Gastrocnemius medialis (tissue), 4 donors: Measurements from ENCODE around the gene SRGAP1. TPM values are rescaled to one million over a fixed set of nuclear protein-coding genes. Genes with fewer than 3 reads are reported as not detected.
A peak's percentile ranks its signal among the peaks of the same experiment; 100 is the strongest.

Experiments
- ATAC-seq, 2 donors: fragments of 150-250 bp; one replicate each; pipeline ENCODE4 v1.9.1; 2016
- DNase-seq, 2 donors: peaks; one replicate each; pipeline ENCODE4 v3.0.0-alpha.2; 2019
- H3K27ac ChIP-seq, 4 donors: fragments of 200-600 bp; sonication (generic); 1 replicate in 1 of 4; 2 replicates in 3 of 4; pipeline ENCODE4 v1.5.1; 2016 to 2018; ENCODE audit warnings: mild to moderate bottlenecking in 2 of 4, moderate library complexity in 1 of 4
- H3K27me3 ChIP-seq, 3 donors: fragments of 200-600 bp; sonication (generic) in 2 of 3; 1 replicate in 1 of 3; 2 replicates in 2 of 3; pipeline versions ENCODE4 v1.5.1 to v1.6.0; 2016 to 2019; ENCODE audit warnings: mild to moderate bottlenecking in 1 of 3, moderate library complexity in 1 of 3
- H3K36me3 ChIP-seq, 2 donors: fragments of 200-600 bp; sonication (generic) in 1 of 2; one replicate each; pipeline ENCODE4 v1.5.1; 2017 to 2018
- H3K4me1 ChIP-seq, 2 donors: fragments of 200-600 bp; sonication (generic) in 1 of 2; one replicate each; pipeline ENCODE4 v1.5.1; 2016 to 2017; ENCODE audit warnings: mild to moderate bottlenecking in 2 of 2
- H3K4me3 ChIP-seq, 4 donors: fragments of 200-600 bp; sonication (generic) in 3 of 4; 1 replicate in 1 of 4; 2 replicates in 3 of 4; pipeline ENCODE4 v1.5.1; 2016 to 2019; ENCODE audit warnings: mild to moderate bottlenecking in 2 of 4
- H3K9me3 ChIP-seq, 3 donors: fragments of 200-600 bp; sonication (generic) in 2 of 3; 1 replicate in 1 of 3; 2 replicates in 2 of 3; pipeline ENCODE4 v1.5.1; 2016 to 2019
- CTCF ChIP-seq, 5 experiments: fragments of 450-650 bp in 3 of 5; fragments of 200-600 bp in 2 of 5; sonication (generic) in 2 of 5; IDR thresholded peaks in 4 of 5; conservative IDR thresholded peaks in 1 of 5; 1 replicate in 4 of 5; 2 replicates in 1 of 5; pipeline ENCODE4 v1.5.1; 2016 to 2019; ENCODE audit warnings: antibody characterized with exemption in 5 of 5, mild to moderate bottlenecking in 3 of 5, moderate library complexity in 3 of 5
- POLR2A ChIP-seq, 2 donors: fragments of 450-650 bp; IDR thresholded peaks; one replicate each; pipeline ENCODE4 v1.6.1; 2017; ENCODE audit warnings: antibody characterized with exemption in 2 of 2, mild to moderate bottlenecking in 2 of 2, moderate library complexity in 2 of 2
- in situ Hi-C, 4 donors: fragments of 200-750 bp; cut with MboI; loops; one replicate each; pipeline versions ENCODE4 v1.15.0 to v1.8.0; 2017; ENCODE audit warnings: low sequenced_read_pairs in 4 of 4
- intact Hi-C: fragments of 100-400 bp; cut with DNase I; formaldehyde crosslinking; loops from one replicate; pipeline ENCODE4 v1.15.1; 2023; ENCODE audit warnings: low total_unique reads
- total RNA-seq, 4 donors: library from RNA; depleted of rRNA; stranded (reverse); fragments of >200 nt; gene quantifications; one replicate each; pipeline versions ENCODE4 v1.1.0 to v1.2.3, GENCODE V29; 2016

The SRGAP1 gene
- total RNA-seq, 4 donors from 2014 or later: 0.36 to 0.85 (median 0.66) TPM

DNA sequence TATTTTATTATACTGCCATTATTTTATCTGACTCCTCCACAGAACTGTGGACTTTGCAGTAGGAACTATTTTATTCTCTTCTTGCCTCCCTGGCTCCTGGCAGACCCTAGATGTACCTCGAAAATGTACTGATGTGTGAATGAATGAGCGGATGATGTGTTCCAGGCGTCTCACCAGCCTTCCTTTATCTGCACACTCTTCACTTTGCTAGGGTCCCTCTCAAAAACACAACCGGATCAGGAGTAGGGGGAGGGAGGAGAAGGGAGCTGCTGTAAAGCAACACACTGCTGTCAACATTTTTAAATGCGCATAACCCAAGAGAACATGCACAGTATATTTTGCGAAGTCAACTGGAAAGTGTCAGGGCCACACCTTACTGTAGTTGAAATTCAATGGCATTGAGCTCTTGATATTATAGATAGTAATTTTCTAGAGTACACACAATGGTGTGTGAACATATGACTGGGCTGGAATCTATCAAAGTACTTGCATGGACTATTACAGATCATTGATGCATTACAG, 36.3 kb downstream of the SRGAP1 start:
- no peak for ATAC-seq
- H3K9me3 ChIP-seq: no peaks in the 10 kb centered on the region

DNA sequence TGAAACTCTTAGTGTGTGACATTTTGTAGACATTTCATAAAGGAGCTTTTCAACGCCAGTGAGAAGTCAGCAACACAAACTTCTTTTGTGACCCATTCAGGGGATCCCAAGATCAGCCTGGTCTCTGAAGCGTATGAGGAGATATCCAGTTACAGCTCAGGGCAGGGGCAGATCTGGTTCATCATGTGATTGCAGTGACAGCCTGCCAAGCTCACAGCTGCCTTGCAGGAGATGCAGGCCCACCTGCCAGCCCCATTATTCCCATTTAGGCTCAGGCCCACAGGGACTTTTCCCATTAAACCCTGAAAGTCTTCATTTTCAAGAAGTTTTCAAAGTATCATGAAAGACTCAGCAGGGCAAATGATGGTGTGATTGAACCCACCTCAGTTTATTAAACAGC, 38.3 kb downstream of the SRGAP1 start:
- no peak overlapping the region for H3K4me3 ChIP-seq
- ATAC-seq (peak; percentile 71 to 83), DNase-seq (peak; percentile 29 to 37)
- H3K27ac ChIP-seq: peak overlapping the region in 3 of 4 donors; percentile 11 to 53 (median 45)
- in situ Hi-C loops (no loop called here), intact Hi-C loops (no loop called here)
- H3K4me1 ChIP-seq: peaks cover 0 to 4% of the 10 kb centered on the region in 2 donors
- H3K27me3 ChIP-seq: no peaks in the 10 kb centered on the region
- H3K9me3 ChIP-seq: no peaks in the 10 kb centered on the region
- no peaks in the 10 kb centered on the region for H3K36me3 ChIP-seq
- TF ChIP-seq CTCF (IDR thresholded peaks at IDR 0.05 in 4 of 5, conservative IDR thresholded peaks at IDR 0.05 in 1 of 5): no peak
- no peak for TF ChIP-seq POLR2A (IDR thresholded peaks at IDR 0.05)

More for the DNA sequence above, 36.3 kb downstream of the SRGAP1 start:
- Histone ChIP-seq H3K36me3 (no peaks in the 10 kb centered on the region), H3K4me3 (no peak overlapping the region), H3K27ac (no peak overlapping the region), H3K27me3 (no peaks in the 10 kb centered on the region), H3K4me1 (peaks cover 0 to 4% of the 10 kb centered on the region in 2 donors)
- TF ChIP-seq CTCF (IDR thresholded peaks at IDR 0.05 in 4 of 5, conservative IDR thresholded peaks at IDR 0.05 in 1 of 5): no peak
- TF ChIP-seq POLR2A (IDR thresholded peaks at IDR 0.05): no peak
- intact Hi-C loops: no loop called here
- DNase-seq: no peak
- in situ Hi-C loops: no loop called here

GRCh38 chr12:63885401-63885800, 40.9 kb downstream of the SRGAP1 start:
- TF ChIP-seq POLR2A (IDR thresholded peaks at IDR 0.05) (no peak), CTCF (IDR thresholded peaks at IDR 0.05 in 4 of 5, conservative IDR thresholded peaks at IDR 0.05 in 1 of 5) (no peak)
- DNase-seq: no peak
- in situ Hi-C loops: no loop called here

DNA sequence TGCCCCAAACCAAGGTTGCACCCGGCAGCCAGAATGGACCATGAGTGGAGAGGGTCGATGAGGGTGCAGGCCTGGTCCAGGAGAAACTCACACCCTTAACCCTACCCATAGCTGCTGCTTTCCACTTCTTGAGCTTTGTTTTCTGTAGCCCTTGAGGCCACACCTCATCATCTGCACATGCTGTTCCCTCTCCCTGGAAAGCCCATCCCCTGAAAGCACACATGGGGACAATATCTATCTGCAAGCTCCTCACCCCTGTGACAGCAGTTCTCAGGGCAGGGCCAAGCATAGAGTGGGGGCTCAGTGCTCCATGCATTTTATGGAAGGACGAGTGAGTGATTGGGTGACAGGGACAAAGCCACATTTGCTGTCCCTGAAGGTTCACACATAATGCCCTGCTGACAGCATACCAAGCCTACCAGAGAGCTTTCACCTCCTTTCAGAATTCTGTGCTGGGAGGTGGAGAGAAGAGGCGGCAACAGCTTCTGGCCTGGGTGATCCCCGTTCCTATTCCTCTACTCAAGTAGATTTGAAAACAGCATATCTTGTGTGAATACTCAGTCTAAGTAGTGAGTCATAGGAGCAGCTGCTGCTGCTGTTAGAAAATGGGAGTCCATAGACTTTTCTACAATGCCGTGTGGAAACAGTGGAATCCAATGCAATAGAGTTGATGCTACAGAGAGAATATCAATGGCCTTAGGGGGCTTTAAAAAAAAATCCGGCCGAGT, 44.6 kb downstream of the SRGAP1 start:
- no peak overlapping the region for H3K27ac ChIP-seq
- no peaks in the 10 kb centered on the region for H3K9me3 ChIP-seq
- DNase-seq: no peak
- H3K27me3 ChIP-seq: no peaks in the 10 kb centered on the region
- ATAC-seq: no peak
- intact Hi-C loops (no loop called here), in situ Hi-C loops (no loop called here)
- no peak for TF ChIP-seq POLR2A (IDR thresholded peaks at IDR 0.05)
- TF ChIP-seq CTCF (IDR thresholded peaks at IDR 0.05 in 4 of 5, conservative IDR thresholded peaks at IDR 0.05 in 1 of 5): no peak
- H3K4me3 ChIP-seq: no peak overlapping the region
- no peaks in the 10 kb centered on the region for H3K36me3 ChIP-seq
- no peaks in the 10 kb centered on the region for H3K4me1 ChIP-seq

More at GRCh38 chr12:63885401-63885800, 40.9 kb downstream of the SRGAP1 start:
- intact Hi-C loops: no loop called here
- Histone ChIP-seq H3K9me3 (no peaks in the 10 kb centered on the region), H3K27me3 (no peaks in the 10 kb centered on the region), H3K36me3 (no peaks in the 10 kb centered on the region), H3K4me3 (no peak overlapping the region), H3K4me1 (peaks cover 0 to 4% of the 10 kb centered on the region in 2 donors), H3K27ac (no peak overlapping the region)
- no peak for ATAC-seq
